ENCODE data around the gene PAPSS1. TPM values are rescaled to one million over a fixed set of nuclear protein-coding genes. Genes with fewer than 3 reads are reported as not detected.

The PAPSS1 gene
- total RNA-seq, 1 donor from 2014 or later: 5.3 TPM

GRCh38 chr4:107572281-107572680 is 147.8 kb downstream of the PAPSS1 start:
- DNase-seq (ENCODE audit: low spot score) (no peak), ATAC-seq (no peak)

GRCh38 chr4:107570952-107571351 is 149.1 kb downstream of the PAPSS1 start:
- ATAC-seq (no peak), DNase-seq (ENCODE audit: low spot score) (no peak)

- no peak for DNase-seq (ENCODE audit: low spot score)
- no peak for ATAC-seq
These were observed 155.7 kb downstream of the PAPSS1 start for GRCh38 chr4:107564326-107564725.

Other genes starting within 250 kb of the PAPSS1 start
- gene SGMS2, start 104.7 kb upstream of the PAPSS1 start, total RNA-seq: 15.6 TPM
- 4.0 TPM for gene CYP2U1, start 211.3 kb upstream of the PAPSS1 start, total RNA-seq